ENCODE measurements around the gene SRSF11. TPM values are rescaled to one million over a fixed set of nuclear protein-coding genes. Genes with fewer than 3 reads are reported as not detected.

SRSF11 gene
- total RNA-seq, 1 donor from 2014 or later, result 127 TPM

- no peak for DNase-seq (ENCODE audit: low spot score)
These were observed 1.6 kb downstream of the SRSF11 start for GRCh38 chr1:70222716-70223235.

GRCh38 chr1:70224954-70225353, 3.8 kb downstream of the SRSF11 start:
- no peak for DNase-seq (ENCODE audit: low spot score)

GRCh38 chr1:70227439-70227838, 6.3 kb downstream of the SRSF11 start:
- DNase-seq (ENCODE audit: low spot score), result no peak

- no peak for DNase-seq (ENCODE audit: low spot score)
These were observed 7.5 kb downstream of the SRSF11 start for GRCh38 chr1:70228670-70229069.

- no peak for DNase-seq (ENCODE audit: low spot score)
These were observed 10.3 kb downstream of the SRSF11 start for GRCh38 chr1:70231475-70231874.

GRCh38 chr1:70234733-70235132, 13.6 kb downstream of the SRSF11 start:
- DNase-seq (ENCODE audit: low spot score), result no peak

- DNase-seq (ENCODE audit: low spot score), result no peak
These were observed 18.8 kb downstream of the SRSF11 start for GRCh38 chr1:70239940-70240339.

- no peak for DNase-seq (ENCODE audit: low spot score)
These were observed 25.9 kb downstream of the SRSF11 start for GRCh38 chr1:70247122-70247521.

- no peak for DNase-seq (ENCODE audit: low spot score)
These were observed 26.6 kb downstream of the SRSF11 start for GRCh38 chr1:70247768-70248167.

- DNase-seq (ENCODE audit: low spot score), result no peak
These were observed 27.5 kb downstream of the SRSF11 start for GRCh38 chr1:70248729-70249128.

GRCh38 chr1:70256664-70257063, 35.5 kb downstream of the SRSF11 start:
- DNase-seq (ENCODE audit: low spot score), result no peak

GRCh38 chr1:70264839-70265238, 43.7 kb downstream of the SRSF11 start:
- no peak for DNase-seq (ENCODE audit: low spot score)

- no peak for DNase-seq (ENCODE audit: low spot score)
These were observed 44.8 kb downstream of the SRSF11 start for GRCh38 chr1:70265946-70266345.

- DNase-seq (ENCODE audit: low spot score), result no peak
These were observed 56.7 kb downstream of the SRSF11 start for GRCh38 chr1:70277875-70278274.

GRCh38 chr1:70278710-70279109, 57.5 kb downstream of the SRSF11 start:
- no peak for DNase-seq (ENCODE audit: low spot score)

- no peak for DNase-seq (ENCODE audit: low spot score)
These were observed 63.2 kb downstream of the SRSF11 start for GRCh38 chr1:70284366-70284765.

- DNase-seq (ENCODE audit: low spot score), result no peak
These were observed 65.3 kb downstream of the SRSF11 start for GRCh38 chr1:70286453-70286852.

GRCh38 chr1:70288166-70288565, 67.0 kb downstream of the SRSF11 start:
- no peak for DNase-seq (ENCODE audit: low spot score)

- no peak for DNase-seq (ENCODE audit: low spot score)
These were observed 69.0 kb downstream of the SRSF11 start for GRCh38 chr1:70290218-70290617.

- DNase-seq (ENCODE audit: low spot score), result no peak
These were observed 72.1 kb downstream of the SRSF11 start for GRCh38 chr1:70293186-70293843.

- DNase-seq (ENCODE audit: low spot score), result no peak
These were observed 74.6 kb downstream of the SRSF11 start for GRCh38 chr1:70295749-70296148.

- DNase-seq (ENCODE audit: low spot score), result no peak
These were observed 78.3 kb downstream of the SRSF11 start for GRCh38 chr1:70299472-70299871.
